AG10803 (cell line): ENCODE data around the gene PTPRM.
A peak's percentile ranks its signal among the peaks of the same experiment; 100 is the strongest.

Source experiments
- DNase-seq: peaks from one replicate; pipeline ENCODE4 v3.0.0; 2010; ENCODE audit warnings: low read depth
- H3K4me3 ChIP-seq: 2 replicates; pipeline ENCODE4 v1.5.1; 2011; ENCODE audit warnings: mild to moderate bottlenecking, low read length, control low read depth
- TF ChIP-seq, protein P1 (sequence below): conservative IDR thresholded peaks from 2 replicates; pipeline ENCODE4 v1.5.1; 2011; ENCODE audit warnings: mild to moderate bottlenecking, low read length, control low read depth, inconsistent platforms

PTPRM gene

DNA sequence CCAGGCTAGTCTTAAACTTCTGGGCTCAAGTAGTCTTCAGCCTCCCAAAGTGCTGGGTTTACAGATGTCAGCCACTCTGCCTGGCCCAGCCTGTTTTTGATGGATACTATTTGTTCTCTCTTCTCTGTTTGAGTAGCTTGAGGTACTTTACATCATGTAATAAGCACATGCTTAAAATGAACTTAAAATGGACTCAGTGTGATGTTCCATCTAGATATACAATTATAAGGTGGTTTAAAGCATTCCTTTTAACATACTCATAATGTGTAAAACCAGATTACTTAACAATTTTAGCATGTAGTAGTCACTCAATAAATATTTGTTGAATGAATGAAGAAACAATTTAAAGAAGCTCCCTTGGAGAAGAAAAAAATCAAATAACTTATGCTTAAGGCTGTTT is 9.6 kb downstream of the PTPRM start:
- TF ChIP-seq, protein P1, sequence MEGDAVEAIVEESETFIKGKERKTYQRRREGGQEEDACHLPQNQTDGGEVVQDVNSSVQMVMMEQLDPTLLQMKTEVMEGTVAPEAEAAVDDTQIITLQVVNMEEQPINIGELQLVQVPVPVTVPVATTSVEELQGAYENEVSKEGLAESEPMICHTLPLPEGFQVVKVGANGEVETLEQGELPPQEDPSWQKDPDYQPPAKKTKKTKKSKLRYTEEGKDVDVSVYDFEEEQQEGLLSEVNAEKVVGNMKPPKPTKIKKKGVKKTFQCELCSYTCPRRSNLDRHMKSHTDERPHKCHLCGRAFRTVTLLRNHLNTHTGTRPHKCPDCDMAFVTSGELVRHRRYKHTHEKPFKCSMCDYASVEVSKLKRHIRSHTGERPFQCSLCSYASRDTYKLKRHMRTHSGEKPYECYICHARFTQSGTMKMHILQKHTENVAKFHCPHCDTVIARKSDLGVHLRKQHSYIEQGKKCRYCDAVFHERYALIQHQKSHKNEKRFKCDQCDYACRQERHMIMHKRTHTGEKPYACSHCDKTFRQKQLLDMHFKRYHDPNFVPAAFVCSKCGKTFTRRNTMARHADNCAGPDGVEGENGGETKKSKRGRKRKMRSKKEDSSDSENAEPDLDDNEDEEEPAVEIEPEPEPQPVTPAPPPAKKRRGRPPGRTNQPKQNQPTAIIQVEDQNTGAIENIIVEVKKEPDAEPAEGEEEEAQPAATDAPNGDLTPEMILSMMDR: no peak
- no peak overlapping the region for H3K4me3 ChIP-seq
- DNase-seq: peak; percentile 77

DNA sequence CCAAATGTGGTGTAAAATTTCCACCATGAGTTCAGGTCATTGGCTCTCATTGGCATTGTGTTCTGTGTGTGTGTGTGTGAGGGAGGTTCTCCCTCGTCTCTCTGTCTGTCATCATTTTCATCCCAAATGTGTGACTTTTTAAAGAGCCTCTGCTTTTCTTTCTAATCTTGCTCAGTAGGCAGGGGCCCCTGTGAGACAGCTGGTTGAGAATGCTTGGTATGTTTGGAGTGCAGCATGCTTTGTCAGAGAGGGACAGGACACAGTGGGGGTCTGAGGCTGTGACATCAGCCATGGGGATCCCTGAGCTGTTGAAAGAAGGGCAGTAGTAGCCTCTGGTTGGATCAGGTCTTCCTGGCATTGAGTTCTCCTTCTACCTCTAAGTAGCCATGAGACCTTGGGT is 10.6 kb downstream of the PTPRM start:
- no peak overlapping the region for H3K4me3 ChIP-seq
- DNase-seq: peak; percentile 83
- TF ChIP-seq, protein P1: no peak

DNA sequence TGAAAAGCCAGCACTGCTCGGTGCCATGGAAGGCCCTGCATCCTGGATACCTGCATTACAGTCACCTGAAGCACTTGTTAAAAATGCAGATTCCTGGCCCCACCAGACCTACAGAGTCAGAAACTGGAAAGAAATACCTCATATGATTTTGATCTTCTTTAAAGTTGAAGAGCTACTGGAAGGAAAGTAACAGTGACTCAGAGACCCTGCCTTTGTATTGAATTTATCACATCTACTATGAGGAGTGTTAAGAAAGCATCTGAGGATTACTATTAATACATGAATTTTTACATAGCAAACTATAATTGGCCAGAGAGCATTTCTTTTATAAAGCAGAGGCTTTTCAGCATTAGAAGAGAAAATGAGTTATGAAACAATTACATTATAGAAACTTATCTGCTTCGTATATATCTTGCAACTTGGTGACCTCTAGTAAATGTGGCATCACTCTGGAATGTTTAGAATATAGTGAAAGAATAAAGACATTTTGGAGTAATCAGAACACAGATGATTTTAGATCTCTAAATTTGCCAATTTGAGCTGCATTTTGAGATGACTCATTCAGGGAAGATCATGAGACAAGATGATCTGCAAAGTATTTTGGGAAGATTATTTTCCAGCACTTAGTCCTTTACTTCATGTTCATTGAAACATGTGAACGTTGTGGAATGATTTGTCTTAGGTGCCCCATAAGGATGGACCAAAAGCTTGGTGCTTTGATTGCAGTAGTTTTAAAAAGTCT is 12.2 kb downstream of the PTPRM start:
- no peak overlapping the region for H3K4me3 ChIP-seq
- TF ChIP-seq, protein P1: no peak
- DNase-seq: peak; percentile 31

DNA sequence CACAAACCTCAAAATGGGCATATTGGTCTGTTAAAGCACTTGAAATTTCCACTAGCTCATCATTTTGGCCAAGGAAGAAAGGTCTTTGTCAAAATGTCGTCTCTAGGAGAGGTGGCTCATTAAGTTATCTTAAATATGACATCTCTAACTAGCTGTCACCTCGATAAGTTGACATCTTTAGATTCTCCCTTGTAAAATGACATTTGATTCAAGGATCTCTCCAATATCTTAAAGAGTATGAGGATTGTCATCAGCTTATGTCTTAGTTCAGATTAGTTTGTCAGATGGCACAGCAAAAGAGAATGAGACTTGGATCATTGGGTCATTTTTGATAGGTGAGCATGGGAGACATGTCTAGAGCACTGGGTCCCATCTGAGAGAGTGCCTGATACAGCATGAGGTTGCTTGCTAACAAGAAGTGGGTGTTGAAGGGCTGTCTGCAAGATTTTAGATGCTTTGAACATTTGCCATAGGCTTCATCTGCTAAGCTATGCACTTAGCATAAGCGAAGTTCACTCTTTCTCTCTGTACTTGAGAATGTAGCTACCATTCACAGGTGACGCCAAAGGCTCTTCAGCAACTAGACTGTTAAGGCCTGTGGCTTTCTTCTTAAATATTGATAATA is 12.9 kb downstream of the PTPRM start:
- DNase-seq: no peak
- H3K4me3 ChIP-seq: no peak overlapping the region
- TF ChIP-seq, protein P1: no peak

DNA sequence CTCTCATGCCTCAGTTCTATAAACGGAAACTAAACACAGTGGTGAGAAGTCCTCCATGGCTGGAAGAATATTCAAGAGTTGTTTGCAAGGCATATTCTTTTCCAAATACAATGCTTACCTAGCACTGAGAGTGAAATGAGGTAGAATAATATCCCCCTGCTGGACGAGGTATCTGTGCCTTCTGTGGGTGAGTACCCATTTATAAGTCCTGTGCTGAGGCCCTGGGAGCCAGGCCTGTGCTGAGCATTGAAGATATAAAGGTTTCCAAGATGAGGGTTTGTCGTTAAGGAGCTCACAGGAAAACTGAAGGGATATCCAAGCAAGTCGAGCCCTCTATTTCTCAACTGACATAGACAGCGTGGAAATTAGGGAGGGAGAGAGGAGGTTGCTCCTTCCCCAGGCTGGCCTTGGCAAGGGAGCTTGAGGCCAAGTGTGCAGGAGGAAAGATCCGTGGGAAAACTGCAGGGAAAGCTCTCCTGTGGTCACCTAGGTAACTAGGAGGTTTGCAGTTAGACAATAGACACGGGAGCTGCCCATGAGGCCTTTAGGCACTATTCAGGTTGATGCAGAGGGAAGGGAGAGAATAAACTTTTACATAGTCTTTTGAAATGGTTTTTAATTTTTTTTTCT is 17.6 kb downstream of the PTPRM start:
- H3K4me3 ChIP-seq: no peak overlapping the region
- peak; percentile 50 for DNase-seq
- TF ChIP-seq, protein P1: no peak

DNA sequence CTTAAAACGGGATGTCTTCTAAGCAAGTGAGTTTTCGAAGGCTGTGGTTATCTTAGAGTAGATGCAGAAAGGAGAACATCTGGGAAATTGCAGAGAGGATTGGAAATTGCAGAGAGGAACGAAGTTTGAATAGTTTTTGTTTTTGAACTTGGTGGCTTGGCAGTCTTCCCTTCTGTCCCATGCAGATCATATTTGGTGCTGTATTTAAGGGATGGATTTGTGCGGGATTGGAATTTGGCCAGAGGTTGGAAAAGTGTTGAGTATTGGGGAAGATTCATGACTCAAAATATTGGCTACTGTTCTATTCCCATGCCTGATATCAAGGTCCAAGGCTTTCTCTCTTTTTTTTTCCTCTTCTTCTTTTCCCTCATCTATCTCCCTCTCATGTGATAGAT is 18.2 kb downstream of the PTPRM start:
- no peak overlapping the region for H3K4me3 ChIP-seq
- peak; percentile 90 for DNase-seq
- TF ChIP-seq, protein P1: no peak
